ENCODE data around the gene DPEP2.
A peak's percentile ranks its signal among the peaks of the same experiment; 100 is the strongest.

Gene DPEP2

DNA sequence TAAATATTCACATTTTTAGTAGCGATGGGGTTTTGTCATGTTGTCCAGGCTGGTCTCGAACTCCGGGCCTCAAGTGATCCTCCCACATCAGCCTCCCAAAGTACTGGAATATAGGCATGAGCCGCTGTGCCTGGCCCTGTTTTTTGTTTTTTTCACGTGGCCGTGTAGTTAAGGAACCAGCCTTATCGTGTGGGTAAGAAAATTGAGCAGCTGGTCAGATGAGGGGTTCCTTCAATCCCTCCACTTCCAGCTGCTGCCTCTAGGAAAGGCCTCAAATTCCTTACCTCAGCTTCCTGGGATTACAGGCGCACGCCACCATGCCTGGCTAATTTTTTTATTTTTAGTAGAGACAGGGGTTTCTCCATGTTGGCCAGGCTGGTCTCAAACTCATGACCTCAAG is 5.9 kb upstream of the DPEP2 start:
- no peaks in the 10 kb centered on the region for H3K27me3 ChIP-seq (ENCODE audit: insufficient read depth, low read length, poor library complexity, severe bottlenecking)
- TF ChIP-seq, protein P1, sequence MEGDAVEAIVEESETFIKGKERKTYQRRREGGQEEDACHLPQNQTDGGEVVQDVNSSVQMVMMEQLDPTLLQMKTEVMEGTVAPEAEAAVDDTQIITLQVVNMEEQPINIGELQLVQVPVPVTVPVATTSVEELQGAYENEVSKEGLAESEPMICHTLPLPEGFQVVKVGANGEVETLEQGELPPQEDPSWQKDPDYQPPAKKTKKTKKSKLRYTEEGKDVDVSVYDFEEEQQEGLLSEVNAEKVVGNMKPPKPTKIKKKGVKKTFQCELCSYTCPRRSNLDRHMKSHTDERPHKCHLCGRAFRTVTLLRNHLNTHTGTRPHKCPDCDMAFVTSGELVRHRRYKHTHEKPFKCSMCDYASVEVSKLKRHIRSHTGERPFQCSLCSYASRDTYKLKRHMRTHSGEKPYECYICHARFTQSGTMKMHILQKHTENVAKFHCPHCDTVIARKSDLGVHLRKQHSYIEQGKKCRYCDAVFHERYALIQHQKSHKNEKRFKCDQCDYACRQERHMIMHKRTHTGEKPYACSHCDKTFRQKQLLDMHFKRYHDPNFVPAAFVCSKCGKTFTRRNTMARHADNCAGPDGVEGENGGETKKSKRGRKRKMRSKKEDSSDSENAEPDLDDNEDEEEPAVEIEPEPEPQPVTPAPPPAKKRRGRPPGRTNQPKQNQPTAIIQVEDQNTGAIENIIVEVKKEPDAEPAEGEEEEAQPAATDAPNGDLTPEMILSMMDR (conservative IDR thresholded peaks at IDR 0.05; ENCODE audit: low read length) = no peak
- no peak for TF ChIP-seq EZH2phosphoT487 (IDR thresholded peaks at IDR 0.05; ENCODE audit: borderline replicate concordance)
- no peak overlapping the region for H3K4me2 ChIP-seq (ENCODE audit: low read depth, low read length, poor library complexity, severe bottlenecking)
- no peak overlapping the region for H3K4me3 ChIP-seq (ENCODE audit: low read length, poor library complexity, severe bottlenecking)
- H3K9me2 ChIP-seq (replicated peaks; ENCODE audit: low read depth, low read length) = no peaks in the 10 kb centered on the region
- H3K4me1 ChIP-seq (ENCODE audit: insufficient read depth, low read length, poor library complexity, severe bottlenecking) = peaks cover 5% of the 10 kb centered on the region
- H3K36me3 ChIP-seq (ENCODE audit: insufficient read depth, low read length) = no peaks in the 10 kb centered on the region
- no peak overlapping the region for H2AFZ ChIP-seq (ENCODE audit: low read length)
- H4K20me1 ChIP-seq (ENCODE audit: insufficient read depth, low read length, poor library complexity, severe bottlenecking) = no peaks in the 10 kb centered on the region
- H3F3A ChIP-seq (ENCODE audit: low read depth) = no peaks in the 10 kb centered on the region
- H3K9me3 ChIP-seq (ENCODE audit: insufficient read depth, low read depth, low read length) = no peaks in the 10 kb centered on the region
- no peaks in the 10 kb centered on the region for H3K79me2 ChIP-seq (ENCODE audit: insufficient read depth, low read length)
- H3K9ac ChIP-seq (ENCODE audit: low read depth, low read length, poor library complexity, severe bottlenecking) = no peak overlapping the region

DNA sequence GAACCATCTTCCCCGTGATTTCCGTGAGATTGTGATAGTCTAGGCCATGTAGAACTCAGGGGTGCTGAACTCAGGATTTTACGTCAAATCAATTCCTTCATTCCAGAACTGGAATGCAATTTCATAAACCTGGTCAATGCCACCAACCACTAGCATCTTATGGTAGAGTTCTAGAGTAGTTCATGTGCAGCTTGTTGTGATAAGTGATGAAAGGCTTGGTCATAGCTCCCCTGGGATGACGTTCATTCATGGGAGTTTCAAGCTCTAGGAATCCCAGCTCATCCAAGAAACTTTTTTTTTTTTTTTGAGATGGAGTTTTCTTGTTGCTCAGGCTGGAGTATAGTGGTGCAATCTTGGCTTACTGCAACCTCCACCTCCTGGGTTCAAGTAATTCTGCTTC is 3.7 kb upstream of the DPEP2 start:
- H3K9me2 ChIP-seq (replicated peaks; ENCODE audit: low read depth, low read length) = no peaks in the 10 kb centered on the region
- H2AFZ ChIP-seq (ENCODE audit: low read length) = no peak overlapping the region
- H3K27me3 ChIP-seq (ENCODE audit: insufficient read depth, low read length, poor library complexity, severe bottlenecking) = no peaks in the 10 kb centered on the region
- no peaks in the 10 kb centered on the region for H3K9me3 ChIP-seq (ENCODE audit: insufficient read depth, low read depth, low read length)
- H3K4me1 ChIP-seq (ENCODE audit: insufficient read depth, low read length, poor library complexity, severe bottlenecking) = peaks cover 18% of the 10 kb centered on the region
- no peaks in the 10 kb centered on the region for H3K36me3 ChIP-seq (ENCODE audit: insufficient read depth, low read length)
- H3F3A ChIP-seq (ENCODE audit: low read depth) = peaks cover 11% of the 10 kb centered on the region; the same call in 1 of the 2 replicates
- TF ChIP-seq, protein P1 (conservative IDR thresholded peaks at IDR 0.05; ENCODE audit: low read length) = no peak
- no peak for TF ChIP-seq EZH2phosphoT487 (IDR thresholded peaks at IDR 0.05; ENCODE audit: borderline replicate concordance)
- no peaks in the 10 kb centered on the region for H3K79me2 ChIP-seq (ENCODE audit: insufficient read depth, low read length)
- H3K4me2 ChIP-seq (ENCODE audit: low read depth, low read length, poor library complexity, severe bottlenecking) = no peak overlapping the region
- no peak overlapping the region for H3K4me3 ChIP-seq (ENCODE audit: low read length, poor library complexity, severe bottlenecking)
- H4K20me1 ChIP-seq (ENCODE audit: insufficient read depth, low read length, poor library complexity, severe bottlenecking) = no peaks in the 10 kb centered on the region
- no peak overlapping the region for H3K9ac ChIP-seq (ENCODE audit: low read depth, low read length, poor library complexity, severe bottlenecking)

DNA sequence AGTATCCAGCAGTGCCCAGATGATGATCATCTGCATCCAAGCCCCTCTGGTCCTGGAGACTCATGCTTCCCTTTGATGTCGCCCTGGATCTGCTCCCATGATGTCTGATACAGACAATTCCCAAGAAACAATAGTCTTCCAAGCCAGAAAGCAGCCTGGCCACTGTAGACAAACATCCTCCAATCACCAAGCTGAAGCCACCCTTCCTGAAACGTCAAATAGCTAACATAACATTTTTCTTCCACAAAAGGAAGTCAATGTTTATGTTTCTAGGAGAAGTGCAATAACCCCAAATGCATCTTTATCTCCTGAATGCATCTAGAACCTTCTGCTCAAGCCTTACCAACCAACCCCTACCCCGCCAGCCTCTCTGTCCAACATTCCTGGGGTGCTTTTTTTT is 1.2 kb upstream of the DPEP2 start:
- peak overlapping the region; percentile 70 for H3K4me3 ChIP-seq (ENCODE audit: low read length, poor library complexity, severe bottlenecking)
- no peak overlapping the region for H2AFZ ChIP-seq (ENCODE audit: low read length)
- no peaks in the 10 kb centered on the region for H3K79me2 ChIP-seq (ENCODE audit: insufficient read depth, low read length)
- H3K9ac ChIP-seq (ENCODE audit: low read depth, low read length, poor library complexity, severe bottlenecking) = peak overlapping the region; percentile 69
- no peaks in the 10 kb centered on the region for H4K20me1 ChIP-seq (ENCODE audit: insufficient read depth, low read length, poor library complexity, severe bottlenecking)
- peaks cover 11% of the 10 kb centered on the region; the same call in 1 of the 2 replicates for H3F3A ChIP-seq (ENCODE audit: low read depth)
- H3K36me3 ChIP-seq (ENCODE audit: insufficient read depth, low read length) = no peaks in the 10 kb centered on the region
- H3K9me2 ChIP-seq (replicated peaks; ENCODE audit: low read depth, low read length) = no peaks in the 10 kb centered on the region
- H3K4me1 ChIP-seq (ENCODE audit: insufficient read depth, low read length, poor library complexity, severe bottlenecking) = peaks cover 18% of the 10 kb centered on the region
- H3K4me2 ChIP-seq (ENCODE audit: low read depth, low read length, poor library complexity, severe bottlenecking) = peak overlapping the region; percentile 72
- no peak for TF ChIP-seq EZH2phosphoT487 (IDR thresholded peaks at IDR 0.05; ENCODE audit: borderline replicate concordance)
- TF ChIP-seq, protein P1 (conservative IDR thresholded peaks at IDR 0.05; ENCODE audit: low read length) = no peak
- H3K9me3 ChIP-seq (ENCODE audit: insufficient read depth, low read depth, low read length) = no peaks in the 10 kb centered on the region
- H3K27me3 ChIP-seq (ENCODE audit: insufficient read depth, low read length, poor library complexity, severe bottlenecking) = no peaks in the 10 kb centered on the region

Data from Loucy (cell line).